ENCODE results near the gene PHF12. TPM values are rescaled to one million over a fixed set of nuclear protein-coding genes. Genes with fewer than 3 reads are reported as not detected.

Gene PHF12
- total RNA-seq, 1 donor from 2014 or later, result 56.1 TPM

- DNase-seq (ENCODE audit: low spot score), result no peak
- H3K27ac Mint-ChIP-seq (ENCODE audit: unreplicated experiment), result no peak overlapping the region
- no peaks in the 10 kb centered on the region for H3K4me1 Mint-ChIP-seq (ENCODE audit: unreplicated experiment)
- peaks cover 52% of the 10 kb centered on the region for H3K36me3 Mint-ChIP-seq (ENCODE audit: low read depth, unreplicated experiment)
- no peaks in the 10 kb centered on the region for H3K27me3 Mint-ChIP-seq (ENCODE audit: unreplicated experiment)
- no peak for TF ChIP-seq CTCF (IDR thresholded peaks at IDR 0.05; ENCODE audit: unreplicated experiment)
- no peaks in the 10 kb centered on the region for H3K9me3 Mint-ChIP-seq (ENCODE audit: unreplicated experiment)
- no peak overlapping the region for H3K4me3 Mint-ChIP-seq (ENCODE audit: unreplicated experiment)
Observed at GRCh38 chr17:28920201-28920600, 31.1 kb downstream of the PHF12 start.

- Mint-ChIP-seq H3K27me3 (ENCODE audit: unreplicated experiment) (peaks cover 2% of the 10 kb centered on the region), H3K4me1 (ENCODE audit: unreplicated experiment) (no peaks in the 10 kb centered on the region), H3K9me3 (ENCODE audit: unreplicated experiment) (no peaks in the 10 kb centered on the region), H3K27ac (ENCODE audit: unreplicated experiment) (no peak overlapping the region), H3K4me3 (ENCODE audit: unreplicated experiment) (peak overlapping the region; percentile 14), H3K36me3 (ENCODE audit: low read depth, unreplicated experiment) (peaks cover 53% of the 10 kb centered on the region)
- no peak for DNase-seq (ENCODE audit: low spot score)
- no peak for TF ChIP-seq CTCF (IDR thresholded peaks at IDR 0.05; ENCODE audit: unreplicated experiment)
Observed at GRCh38 chr17:28918295-28918694, 33.0 kb downstream of the PHF12 start.

GRCh38 chr17:28917465-28917864 is 33.9 kb downstream of the PHF12 start:
- DNase-seq (ENCODE audit: low spot score), result no peak
- Mint-ChIP-seq H3K4me3 (ENCODE audit: unreplicated experiment) (no peak overlapping the region), H3K4me1 (ENCODE audit: unreplicated experiment) (no peaks in the 10 kb centered on the region), H3K27me3 (ENCODE audit: unreplicated experiment) (peaks cover 2% of the 10 kb centered on the region), H3K36me3 (ENCODE audit: low read depth, unreplicated experiment) (peaks cover 55% of the 10 kb centered on the region), H3K27ac (ENCODE audit: unreplicated experiment) (no peak overlapping the region), H3K9me3 (ENCODE audit: unreplicated experiment) (no peaks in the 10 kb centered on the region)
- no peak for TF ChIP-seq CTCF (IDR thresholded peaks at IDR 0.05; ENCODE audit: unreplicated experiment)

GRCh38 chr17:28917029-28917428 is 34.3 kb downstream of the PHF12 start:
- H3K9me3 Mint-ChIP-seq (ENCODE audit: unreplicated experiment), result no peaks in the 10 kb centered on the region
- no peak overlapping the region for H3K4me3 Mint-ChIP-seq (ENCODE audit: unreplicated experiment)
- peaks cover 59% of the 10 kb centered on the region for H3K36me3 Mint-ChIP-seq (ENCODE audit: low read depth, unreplicated experiment)
- H3K27me3 Mint-ChIP-seq (ENCODE audit: unreplicated experiment), result peaks cover 2% of the 10 kb centered on the region
- H3K4me1 Mint-ChIP-seq (ENCODE audit: unreplicated experiment), result no peaks in the 10 kb centered on the region
- H3K27ac Mint-ChIP-seq (ENCODE audit: unreplicated experiment), result peak overlapping the region; percentile 57
- DNase-seq (ENCODE audit: low spot score), result no peak
- TF ChIP-seq CTCF (IDR thresholded peaks at IDR 0.05; ENCODE audit: unreplicated experiment), result no peak

GRCh38 chr17:28916302-28916934 is 34.9 kb downstream of the PHF12 start:
- peaks cover 55% of the 10 kb centered on the region for H3K36me3 Mint-ChIP-seq (ENCODE audit: low read depth, unreplicated experiment)
- TF ChIP-seq CTCF (IDR thresholded peaks at IDR 0.05; ENCODE audit: unreplicated experiment), result peak; percentile 80
- peak overlapping the region; percentile 83 for H3K4me3 Mint-ChIP-seq (ENCODE audit: unreplicated experiment)
- no peaks in the 10 kb centered on the region for H3K9me3 Mint-ChIP-seq (ENCODE audit: unreplicated experiment)
- H3K27ac Mint-ChIP-seq (ENCODE audit: unreplicated experiment), result peak overlapping the region; percentile 57
- H3K27me3 Mint-ChIP-seq (ENCODE audit: unreplicated experiment), result peaks cover 2% of the 10 kb centered on the region
- DNase-seq (ENCODE audit: low spot score), result peak; percentile 31
- no peaks in the 10 kb centered on the region for H3K4me1 Mint-ChIP-seq (ENCODE audit: unreplicated experiment)

Data from endothelial cell (in vitro differentiated cells).